GM23338 (cell line): ENCODE data around the gene ARL15. TPM values are rescaled to one million over a fixed set of nuclear protein-coding genes. Genes with fewer than 3 reads are reported as not detected.

Source experiments
- ATAC-seq: fragments of 200-7000 bp; cut with Tn5 transposase; 3 replicates; pipeline ENCODE4 v1.9.1; 2020
- DNase-seq: peaks from one replicate; pipeline ENCODE4 v3.0.0-alpha.2; 2015; ENCODE audit warnings: low spot score
- H2AFZ ChIP-seq: fragments of 200-600 bp; sonication (generic); 2 replicates; pipeline ENCODE4 v1.8.0; 2016; ENCODE audit warnings: antibody characterized with exemption, mild to moderate bottlenecking, moderate library complexity
- H3F3A ChIP-seq: fragments of 200-600 bp; sonication (generic); replicated peaks from 2 replicates; pipeline ENCODE4 v1.8.0; 2017; ENCODE audit warnings: antibody characterized with exemption, mixed run types, low read depth
- H3K27ac ChIP-seq: fragments of 200-600 bp; sonication (generic); 2 replicates; pipeline ENCODE4 v1.6.1; 2016; ENCODE audit warnings: low read depth
- H3K27me3 ChIP-seq: fragments of 200-600 bp; sonication (generic); 2 replicates; pipeline ENCODE4 v1.8.0; 2016; ENCODE audit warnings: mild to moderate bottlenecking, mixed run types, moderate library complexity; ENCODE audit not compliant: insufficient read depth
- H3K36me3 ChIP-seq: fragments of 200-600 bp; sonication (generic); 2 replicates; pipeline ENCODE4 v1.8.0; 2016; ENCODE audit warnings: mild to moderate bottlenecking; ENCODE audit not compliant: insufficient read depth
- H3K4me1 ChIP-seq: fragments of 200-600 bp; sonication (generic); 2 replicates; pipeline ENCODE4 v1.8.0; 2016; ENCODE audit warnings: mild to moderate bottlenecking, moderate library complexity; ENCODE audit not compliant: insufficient read depth
- H3K4me2 ChIP-seq: fragments of 200-600 bp; sonication (generic); 2 replicates; pipeline ENCODE4 v1.7.1; 2017; ENCODE audit warnings: mixed run types
- H3K4me3 ChIP-seq: fragments of 200-600 bp; sonication (generic); 2 replicates; pipeline ENCODE4 v1.6.1; 2016; ENCODE audit warnings: mixed run types
- H3K79me2 ChIP-seq: fragments of 200-600 bp; sonication (generic); replicated peaks from 2 replicates; pipeline ENCODE4 v1.8.0; 2017; ENCODE audit warnings: mild to moderate bottlenecking; ENCODE audit not compliant: insufficient read depth
- H3K9me2 ChIP-seq: fragments of 200-600 bp; sonication (generic); 2 replicates; pipeline ENCODE4 v1.8.0; 2017; ENCODE audit not compliant: insufficient read depth
- H4K20me1 ChIP-seq: fragments of 200-600 bp; sonication (generic); replicated peaks from 2 replicates; pipeline ENCODE4 v1.8.0; 2017; ENCODE audit warnings: mild to moderate bottlenecking; ENCODE audit not compliant: insufficient read depth
- H3K27ac Mint-ChIP-seq: 2 replicates; pipeline ENCODE4 v1.8.0; 2020; ENCODE audit warnings: inconsistent platforms, mild to moderate bottlenecking, moderate library complexity, mixed read lengths
- H3K27me3 Mint-ChIP-seq: 3 replicates; pipeline ENCODE4 v1.8.0; 2022; ENCODE audit warnings: low read depth, mild to moderate bottlenecking, moderate library complexity, mixed read lengths, inconsistent platforms; ENCODE audit not compliant: insufficient read depth, poor library complexity
- H3K36me3 Mint-ChIP-seq: 3 replicates; pipeline ENCODE4 v1.8.0; 2021; ENCODE audit warnings: low read depth, mild to moderate bottlenecking, inconsistent platforms, moderate library complexity, mixed read lengths
- H3K4me1 Mint-ChIP-seq: 3 replicates; pipeline ENCODE4 v1.8.0; 2020; ENCODE audit warnings: mild to moderate bottlenecking, inconsistent platforms, mixed read lengths
- H3K4me3 Mint-ChIP-seq: 3 replicates; pipeline ENCODE4 v1.8.0; 2021; ENCODE audit warnings: moderate library complexity, mild to moderate bottlenecking, inconsistent platforms, mixed read lengths
- H3K9me3 Mint-ChIP-seq: 3 replicates; pipeline ENCODE4 v1.8.0; 2020; ENCODE audit warnings: moderate library complexity, mild to moderate bottlenecking, inconsistent platforms, mixed read lengths
- EZH2phosphoT487 ChIP-seq: fragments of 200-600 bp; sonication (generic); IDR thresholded peaks from one replicate; pipeline ENCODE4 v1.8.1; 2018; ENCODE audit warnings: antibody characterized with exemption; ENCODE audit not compliant: unreplicated experiment
- NANOG ChIP-seq: IDR thresholded peaks from 2 replicates; pipeline ENCODE4 v1.6.1; 2016; ENCODE audit warnings: antibody characterized with exemption, borderline replicate concordance
- POLR2AphosphoS5 ChIP-seq: IDR thresholded peaks from 2 replicates; pipeline ENCODE4 v1.6.1; 2016; ENCODE audit warnings: antibody characterized with exemption, low read depth
- ZNF114 ChIP-seq: fragments of 250-450 bp; sonication (Bioruptor Pico); IDR thresholded peaks from 2 replicates; pipeline ENCODE4 v1.5.0; 2020; ENCODE audit warnings: mild to moderate bottlenecking, moderate library complexity
- ZNF331 ChIP-seq: fragments of 250-450 bp; sonication (Bioruptor Pico); IDR thresholded peaks from 2 replicates; pipeline ENCODE4 v1.5.0; 2020; ENCODE audit warnings: low read depth, mild to moderate bottlenecking, moderate library complexity
- ZNF462 ChIP-seq: fragments of 250-450 bp; sonication (Bioruptor Pico); IDR thresholded peaks from 2 replicates; pipeline ENCODE4 v1.5.0; 2020; ENCODE audit warnings: mild to moderate bottlenecking, moderate library complexity
- polyA plus RNA-seq: library from polyadenylated mRNA; unstranded; fragments of >200 nt; fragmentation: Nextera tagmentation; extraction: Ambion mirVana; gene quantifications from 2 replicates; pipeline ENCODE4 v1.2.1, GENCODE V29; 2016
- total RNA-seq: library from RNA; depleted of rRNA; stranded (reverse); fragments of >200 nt; shearing (Covaris generic); gene quantifications from 2 replicates; pipeline ENCODE4 v1.2.3, GENCODE V29; 2014
- TF ChIP-seq, protein P1 (sequence below): IDR thresholded peaks from 2 replicates; pipeline ENCODE4 v1.6.1; 2016; ENCODE audit warnings: antibody characterized with exemption
- TF ChIP-seq, protein P2 (sequence below), 2 experiments: fragments of 200-600 bp in 1 of 2; sonication (generic) in 1 of 2; conservative IDR thresholded peaks; 2 replicates each; pipeline versions ENCODE4 v1.5.1 to v1.6.1; 2016 to 2017; ENCODE audit warnings: antibody characterized with exemption in 2 of 2, low read depth in 2 of 2, mild to moderate bottlenecking in 2 of 2, moderate library complexity in 1 of 2

The ARL15 gene
- total and polyA plus RNA-seq, 2 experiments from 2014 or later = 13.0 to 54.0 TPM

- Histone ChIP-seq H3K27ac (no peak overlapping the region), H2AFZ (no peak overlapping the region), H3K79me2 (no peaks in the 10 kb centered on the region; the same call in none of the 2 replicates), H3K4me2 (no peak overlapping the region), H3K9me2 (no peaks in the 10 kb centered on the region), H4K20me1 (no peaks in the 10 kb centered on the region), H3K4me3 (no peak overlapping the region), H3F3A (no peaks in the 10 kb centered on the region), H3K27me3 (no peaks in the 10 kb centered on the region), H3K36me3 (no peaks in the 10 kb centered on the region), H3K4me1 (peaks cover 15% of the 10 kb centered on the region)
- ATAC-seq (no peak), DNase-seq (no peak)
- H3K27ac Mint-ChIP-seq = no peak overlapping the region; the same call in 1 of the 2 replicates
- peaks cover 4% of the 10 kb centered on the region; the same call in 1 of the 3 replicates for H3K9me3 Mint-ChIP-seq
- no peaks in the 10 kb centered on the region for H3K27me3 Mint-ChIP-seq
- no peaks in the 10 kb centered on the region for H3K36me3 Mint-ChIP-seq
- no peak overlapping the region for H3K4me3 Mint-ChIP-seq
- TF ChIP-seq, protein P1, sequence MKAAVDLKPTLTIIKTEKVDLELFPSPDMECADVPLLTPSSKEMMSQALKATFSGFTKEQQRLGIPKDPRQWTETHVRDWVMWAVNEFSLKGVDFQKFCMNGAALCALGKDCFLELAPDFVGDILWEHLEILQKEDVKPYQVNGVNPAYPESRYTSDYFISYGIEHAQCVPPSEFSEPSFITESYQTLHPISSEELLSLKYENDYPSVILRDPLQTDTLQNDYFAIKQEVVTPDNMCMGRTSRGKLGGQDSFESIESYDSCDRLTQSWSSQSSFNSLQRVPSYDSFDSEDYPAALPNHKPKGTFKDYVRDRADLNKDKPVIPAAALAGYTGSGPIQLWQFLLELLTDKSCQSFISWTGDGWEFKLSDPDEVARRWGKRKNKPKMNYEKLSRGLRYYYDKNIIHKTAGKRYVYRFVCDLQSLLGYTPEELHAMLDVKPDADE = no peak
- TF ChIP-seq ZNF114 = no peak
- TF ChIP-seq ZNF462 = no peak
- TF ChIP-seq POLR2AphosphoS5 = no peak
- TF ChIP-seq, protein P2, sequence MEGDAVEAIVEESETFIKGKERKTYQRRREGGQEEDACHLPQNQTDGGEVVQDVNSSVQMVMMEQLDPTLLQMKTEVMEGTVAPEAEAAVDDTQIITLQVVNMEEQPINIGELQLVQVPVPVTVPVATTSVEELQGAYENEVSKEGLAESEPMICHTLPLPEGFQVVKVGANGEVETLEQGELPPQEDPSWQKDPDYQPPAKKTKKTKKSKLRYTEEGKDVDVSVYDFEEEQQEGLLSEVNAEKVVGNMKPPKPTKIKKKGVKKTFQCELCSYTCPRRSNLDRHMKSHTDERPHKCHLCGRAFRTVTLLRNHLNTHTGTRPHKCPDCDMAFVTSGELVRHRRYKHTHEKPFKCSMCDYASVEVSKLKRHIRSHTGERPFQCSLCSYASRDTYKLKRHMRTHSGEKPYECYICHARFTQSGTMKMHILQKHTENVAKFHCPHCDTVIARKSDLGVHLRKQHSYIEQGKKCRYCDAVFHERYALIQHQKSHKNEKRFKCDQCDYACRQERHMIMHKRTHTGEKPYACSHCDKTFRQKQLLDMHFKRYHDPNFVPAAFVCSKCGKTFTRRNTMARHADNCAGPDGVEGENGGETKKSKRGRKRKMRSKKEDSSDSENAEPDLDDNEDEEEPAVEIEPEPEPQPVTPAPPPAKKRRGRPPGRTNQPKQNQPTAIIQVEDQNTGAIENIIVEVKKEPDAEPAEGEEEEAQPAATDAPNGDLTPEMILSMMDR (conservative IDR thresholded peaks at IDR 0.05; ENCODE audit: low read depth in 2 of 2) = no peak
- TF ChIP-seq EZH2phosphoT487 = no peak
- no peak for TF ChIP-seq ZNF331 (CRISPR knock-in tag)
- no peak for TF ChIP-seq NANOG
- peaks cover 33% of the 10 kb centered on the region for H3K4me1 Mint-ChIP-seq
Observed at GRCh38 chr5:54184806-54185205, 125.6 kb downstream of the ARL15 start.
